Cardiac fibroblast (primary cell): ENCODE results near the gene PCGF3.

Experiments used
- DNase-seq, 2 donors: peaks; one replicate each; pipeline versions ENCODE4 v3.0.0 to v3.0.0-alpha.2; 2010; ENCODE audit warnings: low read depth in 2 of 2
- H3K4me3 ChIP-seq, 2 donors: replicated peaks in 1 of 2; 1 replicate in 1 of 2; 2 replicates in 1 of 2; pipeline ENCODE4 v1.5.1; 2011; ENCODE audit warnings: low read depth in 2 of 2, low read length in 2 of 2, mild to moderate bottlenecking in 2 of 2, moderate library complexity in 1 of 2
- TF ChIP-seq, protein P1 (sequence below): IDR thresholded peaks from one replicate; pipeline ENCODE4 v1.5.1; 2011; ENCODE audit warnings: low read depth, mild to moderate bottlenecking, low read length, inconsistent platforms

PCGF3 gene

DNA sequence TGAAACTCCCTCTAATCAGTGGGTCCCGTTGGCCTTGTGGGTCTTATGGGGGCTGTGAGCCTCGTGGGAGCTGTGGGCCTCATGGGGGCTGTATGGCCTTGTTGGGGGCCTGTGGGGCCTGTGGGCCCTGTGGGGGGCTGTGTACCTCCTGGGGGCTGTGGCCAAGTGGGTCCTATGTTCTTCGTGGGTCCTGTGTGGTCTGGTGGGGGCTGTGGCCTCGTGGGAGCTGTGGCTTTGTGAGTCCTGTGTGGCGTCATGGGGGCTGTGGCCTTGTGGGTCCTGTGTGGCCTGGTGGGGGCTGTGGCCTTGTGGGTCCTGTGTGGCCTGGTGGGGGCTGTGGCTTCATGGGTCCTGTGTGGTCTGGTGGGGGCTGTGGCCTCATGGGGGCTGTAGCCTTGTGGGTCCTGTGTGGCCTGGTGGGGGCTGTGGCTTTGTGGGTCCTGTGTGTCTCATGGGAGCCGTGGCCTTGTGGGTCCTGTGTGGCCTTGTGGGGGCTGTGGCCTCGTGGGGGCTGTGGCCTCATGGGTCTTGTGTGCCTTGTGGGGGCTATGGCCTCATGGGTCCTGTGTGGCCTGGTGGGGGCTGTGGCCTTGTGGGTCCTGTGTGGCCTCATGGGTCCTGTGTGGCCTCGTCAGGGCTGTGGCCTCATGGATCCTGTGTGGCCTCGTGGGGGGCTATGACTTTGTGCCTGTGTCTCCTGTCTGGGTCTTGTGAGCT is 7.4 kb downstream of the PCGF3 start:
- TF ChIP-seq, protein P1, sequence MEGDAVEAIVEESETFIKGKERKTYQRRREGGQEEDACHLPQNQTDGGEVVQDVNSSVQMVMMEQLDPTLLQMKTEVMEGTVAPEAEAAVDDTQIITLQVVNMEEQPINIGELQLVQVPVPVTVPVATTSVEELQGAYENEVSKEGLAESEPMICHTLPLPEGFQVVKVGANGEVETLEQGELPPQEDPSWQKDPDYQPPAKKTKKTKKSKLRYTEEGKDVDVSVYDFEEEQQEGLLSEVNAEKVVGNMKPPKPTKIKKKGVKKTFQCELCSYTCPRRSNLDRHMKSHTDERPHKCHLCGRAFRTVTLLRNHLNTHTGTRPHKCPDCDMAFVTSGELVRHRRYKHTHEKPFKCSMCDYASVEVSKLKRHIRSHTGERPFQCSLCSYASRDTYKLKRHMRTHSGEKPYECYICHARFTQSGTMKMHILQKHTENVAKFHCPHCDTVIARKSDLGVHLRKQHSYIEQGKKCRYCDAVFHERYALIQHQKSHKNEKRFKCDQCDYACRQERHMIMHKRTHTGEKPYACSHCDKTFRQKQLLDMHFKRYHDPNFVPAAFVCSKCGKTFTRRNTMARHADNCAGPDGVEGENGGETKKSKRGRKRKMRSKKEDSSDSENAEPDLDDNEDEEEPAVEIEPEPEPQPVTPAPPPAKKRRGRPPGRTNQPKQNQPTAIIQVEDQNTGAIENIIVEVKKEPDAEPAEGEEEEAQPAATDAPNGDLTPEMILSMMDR, result no peak
- no peak for DNase-seq
- no peak overlapping the region for H3K4me3 ChIP-seq

DNA sequence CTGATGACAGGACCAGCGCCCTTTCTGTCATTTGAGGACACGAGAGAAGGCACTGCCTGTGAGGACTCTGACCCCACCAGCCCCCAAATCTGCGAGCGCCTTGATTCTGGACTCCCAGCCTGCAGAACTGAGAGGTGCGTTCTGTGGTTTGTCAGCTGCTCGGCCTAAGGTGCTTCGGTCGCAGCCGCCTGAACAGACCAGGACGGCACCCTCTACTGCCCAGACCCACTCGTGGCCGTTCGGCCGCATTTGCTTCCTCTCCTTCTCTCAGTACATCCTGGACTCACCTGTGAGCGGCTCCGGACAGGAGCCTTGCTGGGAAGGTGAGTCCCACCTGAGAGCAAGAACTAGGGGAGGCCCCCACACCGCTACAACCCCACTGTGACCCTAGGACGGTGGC is 8.5 kb downstream of the PCGF3 start:
- TF ChIP-seq, protein P1, result no peak
- DNase-seq, result no peak

DNA sequence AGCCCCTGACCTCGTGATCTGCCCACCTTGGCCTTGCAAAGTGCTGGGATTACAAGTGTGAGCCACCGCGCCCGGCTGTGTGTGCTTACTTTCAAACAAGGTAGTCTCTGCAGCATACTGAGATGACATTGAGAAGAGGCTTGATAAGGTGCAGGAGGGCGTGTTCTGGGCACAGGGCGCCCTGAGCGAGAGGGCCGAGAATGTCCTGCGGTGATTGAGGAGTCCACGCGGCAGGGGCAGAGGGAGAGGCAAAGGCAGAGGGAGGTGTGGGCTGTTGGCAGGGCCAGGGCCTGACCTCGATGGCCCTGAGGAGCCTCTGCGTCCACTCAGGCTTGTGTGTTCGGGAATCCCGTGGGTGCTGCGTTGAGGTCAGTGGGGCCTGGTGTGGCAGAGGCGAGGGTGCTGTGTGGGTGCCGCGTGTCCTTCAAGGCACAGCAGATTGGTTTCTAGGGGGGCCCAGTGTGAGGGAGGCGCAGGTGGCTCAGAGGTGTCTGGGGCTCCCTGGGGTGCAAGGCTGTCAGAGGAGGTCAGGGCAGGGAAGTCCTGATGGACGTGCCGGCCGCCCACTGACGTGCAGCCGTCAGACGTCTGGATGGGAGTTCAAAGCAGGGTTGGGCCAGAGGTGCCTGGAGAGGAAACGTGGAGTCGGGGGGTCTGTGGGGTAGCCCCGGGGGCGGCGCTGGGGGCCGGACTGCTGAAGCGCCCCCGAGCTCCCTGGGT is 12.1 kb downstream of the PCGF3 start:
- no peak overlapping the region for H3K4me3 ChIP-seq
- no peak for DNase-seq
- TF ChIP-seq, protein P1, result no peak

More for the DNA sequence above, 8.5 kb downstream of the PCGF3 start:
- H3K4me3 ChIP-seq, result no peak overlapping the region

DNA sequence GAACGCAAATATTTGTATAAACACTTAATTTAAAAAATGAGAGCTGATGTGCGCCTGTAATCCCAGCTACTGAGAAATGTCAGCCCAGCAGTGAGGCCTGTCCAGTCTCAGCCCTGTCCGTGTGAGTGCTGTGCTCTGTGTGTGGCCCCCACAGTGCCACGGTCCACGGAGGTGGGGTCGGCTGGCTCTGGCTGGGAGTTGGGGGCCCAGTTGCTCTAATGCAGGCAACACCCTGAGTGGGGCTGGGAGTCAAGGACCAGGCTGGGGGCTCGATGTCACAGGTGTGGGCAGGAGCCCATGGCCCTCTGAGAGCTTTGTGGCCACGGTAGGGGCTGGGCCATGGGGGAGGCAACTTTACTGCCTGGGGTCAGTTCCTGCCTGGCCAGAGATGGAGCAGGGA is 12.8 kb downstream of the PCGF3 start:
- no peak for DNase-seq
- H3K4me3 ChIP-seq, result no peak overlapping the region
- TF ChIP-seq, protein P1, result no peak

DNA sequence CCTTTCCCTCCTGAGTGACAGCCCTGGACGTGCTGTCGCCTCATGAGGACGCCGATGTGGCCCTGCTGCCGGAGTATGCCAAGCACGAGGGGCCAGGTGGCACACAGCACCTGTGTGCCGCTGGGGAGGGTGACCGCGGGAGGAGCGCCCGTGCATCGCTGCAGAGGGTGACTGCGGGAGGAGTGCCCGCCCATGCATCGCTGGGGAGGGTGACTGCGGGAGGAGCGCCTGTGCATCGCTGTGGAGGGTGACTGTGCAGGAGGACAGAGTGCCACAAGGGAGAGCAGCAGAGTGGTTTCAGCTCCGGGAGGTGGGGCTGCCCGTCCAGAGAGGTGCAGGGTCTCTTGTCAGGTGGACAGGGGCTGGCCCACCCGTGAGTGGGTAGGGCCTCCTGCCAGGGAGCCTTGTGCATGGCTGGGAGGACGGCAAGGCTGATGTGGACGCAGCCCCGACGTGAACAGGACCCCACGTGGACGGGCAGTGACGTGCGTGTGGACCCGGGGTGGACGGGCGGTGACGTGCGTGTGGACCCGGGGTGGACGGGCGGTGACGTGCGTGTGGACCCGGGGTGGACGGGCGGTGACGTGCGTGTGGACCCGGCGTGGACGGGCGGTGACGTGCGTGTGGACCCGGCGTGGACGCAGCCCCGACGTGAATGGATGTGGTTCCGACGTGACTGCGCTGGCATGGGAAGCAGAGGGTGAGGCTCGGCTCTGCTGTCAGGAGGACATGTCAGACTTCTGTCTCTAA is 14.7 kb downstream of the PCGF3 start:
- no peak overlapping the region for H3K4me3 ChIP-seq
- TF ChIP-seq, protein P1, result no peak
- no peak for DNase-seq

DNA sequence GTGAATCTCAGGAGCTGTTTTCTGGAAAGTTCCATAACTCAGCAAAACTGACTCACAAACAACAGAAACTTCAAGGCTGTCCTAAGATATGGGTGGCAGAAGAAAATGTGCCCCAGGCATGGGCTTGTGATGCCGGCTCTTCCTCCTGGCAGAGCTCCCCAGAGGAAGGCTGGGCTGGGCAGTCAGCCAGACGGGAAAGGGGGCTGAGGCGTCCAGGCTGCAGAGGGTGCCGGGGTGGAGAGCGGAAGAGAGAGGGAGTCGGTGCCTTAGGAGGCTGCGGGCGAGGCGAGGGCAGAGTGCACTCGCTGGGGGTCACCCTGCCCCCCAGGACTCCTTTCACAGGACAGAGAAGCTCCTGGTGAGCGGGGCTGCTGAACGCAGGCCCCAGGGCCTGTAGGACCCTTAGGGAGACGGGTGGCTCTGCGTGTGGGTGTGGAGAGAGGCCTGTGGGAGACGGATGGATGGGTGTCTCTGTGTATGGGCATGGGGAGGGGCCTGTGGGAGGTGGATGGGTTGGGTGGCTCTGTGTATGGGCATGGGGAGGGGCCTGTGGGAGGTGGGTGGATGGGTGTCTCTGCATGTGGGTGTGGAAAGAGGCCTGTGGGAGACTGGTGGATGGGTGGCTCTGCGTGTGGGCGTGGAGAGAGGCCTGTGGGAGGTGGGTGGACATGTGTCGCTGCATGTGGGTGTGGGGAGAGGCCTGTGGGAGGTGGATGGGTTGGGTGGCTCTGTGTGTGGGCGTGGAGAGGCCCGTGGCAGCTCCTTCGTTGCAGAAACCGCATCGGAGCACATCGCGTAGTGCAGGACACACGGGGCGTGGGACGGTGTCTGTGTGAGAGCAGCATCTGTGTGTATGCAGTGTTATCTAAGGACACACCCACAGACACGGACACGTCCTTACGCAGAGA is 15.9 kb downstream of the PCGF3 start:
- peak; percentile 26 to 62 for DNase-seq
- H3K4me3 ChIP-seq, result no peak overlapping the region
- TF ChIP-seq, protein P1, result no peak
